HepG2 (cell line): ENCODE data around the gene PTGER4. TPM values are rescaled to one million over a fixed set of nuclear protein-coding genes. Genes with fewer than 3 reads are reported as not detected.

Experiments used
- ATAC-seq: fragments of 200-7000 bp; cut with Tn5 transposase; 3 replicates; pipeline ENCODE4 v1.9.1; 2020; ENCODE audit warnings: mild to moderate bottlenecking, moderate library complexity
- BruUV-seq: library from RNA; stranded (reverse); fragments of 400-500 nt; replicated peaks from 2 replicates; lab custom pipeline; 2021; lab: Mats Ljungman, UMichigan
- CTCF ChIA-PET: fragments of 300-600 bp; formaldehyde crosslinking; extraction: SDS; loops from one replicate; lab custom pipeline; 2021; ENCODE audit warnings: low total read pairs, inconsistent platforms, low intra/inter-chr PET ratio; lab: Yijun Ruan, JAX
- POLR2A ChIA-PET: fragments of 350-600 bp; sonication (Branson Sonifier 250); formaldehyde crosslinking; loops from one replicate; lab custom pipeline; 2020; ENCODE audit warnings: antibody characterized with exemption, inconsistent platforms; lab: Yijun Ruan, JAX
- DNase-seq: peaks from one replicate; pipeline ENCODE4 v3.0.0-alpha.2; 2015; ENCODE audit warnings: low spot score
- FAIRE-seq: peaks from 3 replicates; lab custom pipeline; 2011; peaks lifted over from hg19 to GRCh38; lab: Jason Lieb, UNC
- H2AFZ ChIP-seq: one replicate; pipeline ENCODE4 v1.6.1; 2011; ENCODE audit warnings: low read length, inconsistent platforms
- H3K27ac ChIP-seq: fragments of 300-600 bp; 3 replicates; pipeline ENCODE4 v1.8.0; 2011; ENCODE audit warnings: mixed run types, mild to moderate bottlenecking, mixed read lengths, low read length, inconsistent platforms; ENCODE audit not compliant: insufficient read depth; ENCODE audit errors: extremely low read length
- H3K27me3 ChIP-seq, 2 experiments: fragments of 200-600 bp in 1 of 2; 2 replicates in 1 of 2; 3 replicates in 1 of 2; pipeline versions ENCODE4 v1.6.0 to v1.8.0; 2011; ENCODE audit warnings: low read length in 2 of 2, mild to moderate bottlenecking in 2 of 2, moderate library complexity in 2 of 2, inconsistent platforms in 1 of 2; ENCODE audit not compliant: insufficient read depth in 2 of 2, control insufficient read depth in 1 of 2
- H3K36me3 ChIP-seq, 2 experiments: fragments of 200-600 bp in 1 of 2; replicated peaks in 1 of 2; 2 replicates in 1 of 2; 3 replicates in 1 of 2; pipeline versions ENCODE4 v1.5.1 to v1.8.0; 2011; ENCODE audit warnings: low read length in 2 of 2, inconsistent platforms in 1 of 2; ENCODE audit not compliant: insufficient read depth in 2 of 2, control insufficient read depth in 1 of 2
- H3K4me1 ChIP-seq: 2 replicates; pipeline ENCODE4 v1.5.1; 2012; ENCODE audit warnings: low read length, inconsistent platforms; ENCODE audit not compliant: insufficient read depth
- H3K4me2 ChIP-seq: 2 replicates; pipeline ENCODE4 v1.6.0; 2011; ENCODE audit warnings: low read depth, low read length, inconsistent platforms
- H3K4me3 ChIP-seq, 3 experiments: fragments of 200-600 bp in 1 of 3; sonication (generic), shearing (Covaris generic) in 1 of 3; replicated peaks in 1 of 3; 2 replicates each; pipeline ENCODE4 v1.5.1; 2011 to 2016; ENCODE audit warnings: low read length in 3 of 3, inconsistent platforms in 2 of 3, low read depth in 2 of 3, mild to moderate bottlenecking in 2 of 3, control low read depth in 1 of 3, mixed read lengths in 1 of 3; ENCODE audit not compliant: insufficient read depth in 1 of 3
- H3K79me2 ChIP-seq: one replicate; pipeline ENCODE4 v1.6.1; 2011; ENCODE audit warnings: low read length, inconsistent platforms; ENCODE audit not compliant: insufficient read depth
- H3K9ac ChIP-seq: 2 replicates; pipeline ENCODE4 v1.6.0; 2011; ENCODE audit warnings: mild to moderate bottlenecking, low read depth, low read length, inconsistent platforms; ENCODE audit not compliant: insufficient read depth
- H3K9me3 ChIP-seq: 2 replicates; pipeline ENCODE4 v1.5.1; 2012; ENCODE audit warnings: mild to moderate bottlenecking, low read length
- H4K20me1 ChIP-seq: 2 replicates; pipeline ENCODE4 v1.6.0; 2011; ENCODE audit warnings: inconsistent platforms, mild to moderate bottlenecking, low read length, moderate library complexity; ENCODE audit not compliant: insufficient read depth
- ATF3 ChIP-seq: sonication (generic); formaldehyde crosslinking; IDR thresholded peaks from 2 replicates; pipeline ENCODE4 v1.4.0; 2020; ENCODE audit warnings: missing genetic modification reagents
- CENPBD1 ChIP-seq: sonication (generic); formaldehyde crosslinking; IDR thresholded peaks from 2 replicates; pipeline ENCODE4 v1.8.0; 2022; ENCODE audit warnings: missing genetic modification reagents, low read depth, mild to moderate bottlenecking, borderline replicate concordance
- GLI4 ChIP-seq: sonication (generic); formaldehyde crosslinking; IDR thresholded peaks from 2 replicates; pipeline ENCODE4 v1.5.1; 2020; ENCODE audit warnings: missing genetic modification reagents, mild to moderate bottlenecking, moderate library complexity, borderline replicate concordance
- IKZF5 ChIP-seq: IDR thresholded peaks from 2 replicates; pipeline ENCODE4 v1.6.1; 2018; ENCODE audit warnings: missing genetic modification reagents, mild to moderate bottlenecking, missing compliant biosample characterization
- LRRFIP1 ChIP-seq: sonication (generic); formaldehyde crosslinking; conservative IDR thresholded peaks from 2 replicates; pipeline ENCODE4 v1.4.0; 2020; ENCODE audit warnings: missing genetic modification reagents
- PBX2 ChIP-seq: IDR thresholded peaks from 2 replicates; pipeline ENCODE4 v1.6.1; 2016; ENCODE audit warnings: control low read depth
- TBP ChIP-seq: sonication (generic); formaldehyde crosslinking; IDR thresholded peaks from 2 replicates; pipeline ENCODE4 v1.5.0; 2020; ENCODE audit warnings: missing genetic modification reagents
- TEAD2 ChIP-seq: sonication (generic); formaldehyde crosslinking; IDR thresholded peaks from 2 replicates; pipeline ENCODE4 v1.9.0; 2021; ENCODE audit warnings: missing genetic modification reagents
- ZBTB25 ChIP-seq: IDR thresholded peaks from 2 replicates; pipeline ENCODE4 v1.6.1; 2018; ENCODE audit warnings: missing genetic modification reagents
- ZFP91 ChIP-seq: sonication (generic); formaldehyde crosslinking; IDR thresholded peaks from 2 replicates; pipeline ENCODE4 v1.9.0; 2022; ENCODE audit warnings: missing genetic modification reagents, mild to moderate bottlenecking, borderline replicate concordance
- ZNF256 ChIP-seq: sonication (generic); formaldehyde crosslinking; conservative IDR thresholded peaks from 2 replicates; pipeline ENCODE4 v1.4.0; 2020; ENCODE audit warnings: missing genetic modification reagents
- ZNF652 ChIP-seq: IDR thresholded peaks from 2 replicates; pipeline ENCODE4 v1.6.1; 2016; ENCODE audit warnings: low read depth, borderline replicate concordance
- WGBS: methylation state at CpG from one replicate; pipeline ENCODE4 v1.1.6; 2017; ENCODE audit warnings: low lambda C conversion rate; 5-methylcytosine and 5-hydroxymethylcytosine counted together
- in situ Hi-C: cut with HindIII; loops from 2 replicates; pipeline ENCODE4 v1.10.0; 2017; ENCODE audit warnings: low pct_unique_long_range_greater_than_20kb; ENCODE audit not compliant: extremely low pct_ligation_motif_present
- intact Hi-C: fragments of 100-400 bp; cut with micrococcal nuclease; formaldehyde crosslinking; loops from one replicate; pipeline ENCODE4 v1.10.0; 2022; ENCODE audit not compliant: unreplicated experiment
- polyA plus RNA-seq, 8 experiments: library from polyadenylated mRNA; depleted of rRNA in 3 of 8; stranded (reverse) in 7 of 8; unstranded in 1 of 8; fragments of >200 nt; fragmentation: Illumina TruSeq in 4 of 8; extraction: Trizol in 4 of 8; gene quantifications; 2 replicates each; pipeline versions ENCODE4 v1.2.1 to v1.2.3, GENCODE V29; 2011 to 2016; ENCODE audit warnings: low read depth in 4 of 8, missing spikeins in 1 of 8, mixed read lengths in 1 of 8; ENCODE audit not compliant: insufficient read depth in 1 of 8
- total RNA-seq, 5 experiments: library from RNA; depleted of rRNA; stranded (reverse); fragments of >200 nt; fragmentation: Illumina TruSeq; extraction: Trizol; gene quantifications; 2 replicates each; pipeline ENCODE4 v1.2.3, GENCODE V29; 2016; ENCODE audit warnings: low read depth in 1 of 5

Gene PTGER4
- total and polyA plus RNA-seq, 2 of the 13 experiments (the other 11 are each of a cell fraction or from before 2014, with no cell fraction given) = 0.01 to 0.11 TPM

- Histone ChIP-seq H3K9me3 (no peaks in the 10 kb centered on the region), H3K79me2 (no peaks in the 10 kb centered on the region), H4K20me1 (no peaks in the 10 kb centered on the region), H2AFZ (no peak overlapping the region)
- BruUV-seq = no TSS peak
- ATAC-seq (no peak), FAIRE-seq (no peak)
- TF ChIP-seq LRRFIP1 (CRISPR knock-in tag) = no peak
- no peak for TF ChIP-seq IKZF5 (CRISPR knock-in tag)
- no peak for TF ChIP-seq CENPBD1 (CRISPR knock-in tag)
- no peak for TF ChIP-seq TEAD2
- no peak for TF ChIP-seq PBX2 (CRISPR knock-in tag)
- no peak for TF ChIP-seq ZBTB25 (CRISPR knock-in tag)
- TF ChIP-seq ZNF652 = no peak
- no peak for TF ChIP-seq ZNF256 (CRISPR knock-in tag)
- no peak for TF ChIP-seq ZFP91 (CRISPR knock-in tag)
- no peak for TF ChIP-seq TBP (CRISPR knock-in tag)
- TF ChIP-seq GLI4 (CRISPR knock-in tag) = no peak
- no peak for TF ChIP-seq ATF3 (CRISPR knock-in tag)
- TF ChIP-seq, all 625 proteins: peak for 0
- Histone ChIP-seq H3K4me2 (no peak overlapping the region), H3K36me3 (no peaks in the 10 kb centered on the region), H3K9ac (no peak overlapping the region), H3K27ac (no peak overlapping the region), H3K4me1 (peaks cover 12% of the 10 kb centered on the region; the same call in 1 of the 2 replicates), H3K27me3 (peaks cover 1 to 7% of the 10 kb centered on the region in 2 experiments; a peak in 2 of 5 replicates), H3K4me3 (no peak overlapping the region)
- WGBS = 93% methylated on average over 67 of the region's 67 CpGs
- ChIA-PET POLR2A (no interaction called here), CTCF (no interaction called here)
- intact Hi-C loops = no loop called here
- in situ Hi-C loops = loop anchor here (10.0 to 25.0 kb wide), 2 partner anchors 967 to 1094 kb away; no protein-coding TSS in a partner anchor
- DNase-seq = no peak
Observed at GRCh38 chr5:40681363-40682153, 1.8 kb downstream of the PTGER4 start.
